SK-N-MC (cell line): ENCODE measurements around the gene CCDC68.

ENCODE experiments used
- DNase-seq: peaks from one replicate; pipeline ENCODE4 v3.0.0-alpha.2; 2011; ENCODE audit warnings: low read depth, low spot score
- H3K27ac ChIP-seq: fragments of 200-600 bp; sonication (generic); 2 replicates; pipeline ENCODE4 v1.5.1; 2016; ENCODE audit warnings: mixed run types
- H3K36me3 ChIP-seq: fragments of 200-600 bp; sonication (generic); 2 replicates; pipeline ENCODE4 v1.6.1; 2017; ENCODE audit warnings: antibody characterized with exemption, low read length, mixed read lengths; ENCODE audit not compliant: insufficient read depth
- H3K4me3 ChIP-seq: fragments of 200-600 bp; sonication (generic); 2 replicates; pipeline ENCODE4 v1.5.1; 2016
- H3K9ac ChIP-seq: fragments of 200-600 bp; sonication (generic); 2 replicates; pipeline ENCODE4 v1.8.0; 2017; ENCODE audit warnings: mixed run types, mixed read lengths; ENCODE audit not compliant: insufficient read length
- H3K9me3 ChIP-seq: fragments of 200-600 bp; sonication (generic); 2 replicates; pipeline ENCODE4 v1.6.1; 2017; ENCODE audit warnings: low read depth, mild to moderate bottlenecking, antibody characterized with exemption, low read length, moderate library complexity, mixed read lengths
- EZH2 ChIP-seq: fragments of 200-600 bp; sonication (generic); IDR thresholded peaks from one replicate; pipeline ENCODE4 v1.6.1; 2017; ENCODE audit warnings: antibody characterized with exemption
- FOXP2 ChIP-seq: optimal IDR thresholded peaks from 2 replicates; pipeline ENCODE3; 2011; ENCODE audit warnings: mild to moderate bottlenecking, moderate library complexity; ENCODE audit not compliant: insufficient read depth; ENCODE audit errors: extremely low read length, control extremely low read depth
- POLR2AphosphoS5 ChIP-seq: IDR thresholded peaks from 2 replicates; pipeline ENCODE4 v1.6.1; 2012; ENCODE audit warnings: mild to moderate bottlenecking, low read depth, low read length, borderline replicate concordance

Gene CCDC68

DNA sequence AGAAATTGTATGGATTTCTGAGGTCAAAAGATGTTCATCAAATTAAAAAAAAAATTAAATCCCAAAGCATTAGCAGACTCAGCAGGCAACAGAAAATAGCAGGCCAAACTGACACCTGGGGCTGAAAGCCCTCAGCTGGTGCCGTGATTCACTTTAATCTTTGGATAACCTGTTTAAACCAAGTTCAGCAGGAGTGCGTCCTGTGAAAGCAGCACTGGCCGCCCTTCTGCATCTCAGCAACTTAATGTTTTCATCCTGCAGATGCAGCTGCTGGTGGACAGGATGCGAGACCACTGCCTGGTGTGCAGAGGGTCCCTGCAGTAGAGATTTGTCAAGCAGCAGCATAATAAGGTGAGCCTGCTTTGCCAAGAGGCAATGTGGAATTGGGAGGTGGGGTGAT is 41.2 kb downstream of the CCDC68 start:
- Histone ChIP-seq H3K36me3 (no peaks in the 10 kb centered on the region), H3K4me3 (no peak overlapping the region), H3K9me3 (no peaks in the 10 kb centered on the region), H3K9ac (no peak overlapping the region), H3K27ac (no peak overlapping the region)
- no peak for DNase-seq
- TF ChIP-seq FOXP2 (no peak), POLR2AphosphoS5 (no peak), EZH2 (no peak)

DNA sequence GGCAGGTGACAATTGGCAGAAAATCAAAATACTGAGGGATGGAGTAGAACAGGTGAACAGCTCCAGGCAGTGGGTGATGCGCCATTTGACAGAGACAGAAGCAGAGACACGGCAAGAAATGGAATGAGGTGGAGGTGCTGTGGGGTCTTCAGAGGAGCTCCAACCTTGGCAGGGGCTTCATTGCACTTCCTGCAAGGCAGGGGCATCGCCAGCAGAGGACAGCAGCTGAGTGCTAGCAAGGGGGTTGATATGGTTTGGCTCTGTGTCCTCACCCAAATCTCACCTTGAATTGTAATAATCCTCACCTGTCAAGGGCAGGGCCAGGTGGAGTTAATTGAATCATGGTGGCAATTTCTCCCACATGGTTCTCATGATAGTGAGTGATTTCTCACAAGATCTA is 42.8 kb downstream of the CCDC68 start:
- Histone ChIP-seq H3K9me3 (no peaks in the 10 kb centered on the region), H3K9ac (no peak overlapping the region), H3K27ac (no peak overlapping the region), H3K36me3 (no peaks in the 10 kb centered on the region), H3K4me3 (no peak overlapping the region)
- DNase-seq: no peak
- no peak for TF ChIP-seq EZH2
- no peak for TF ChIP-seq POLR2AphosphoS5
- no peak for TF ChIP-seq FOXP2

DNA sequence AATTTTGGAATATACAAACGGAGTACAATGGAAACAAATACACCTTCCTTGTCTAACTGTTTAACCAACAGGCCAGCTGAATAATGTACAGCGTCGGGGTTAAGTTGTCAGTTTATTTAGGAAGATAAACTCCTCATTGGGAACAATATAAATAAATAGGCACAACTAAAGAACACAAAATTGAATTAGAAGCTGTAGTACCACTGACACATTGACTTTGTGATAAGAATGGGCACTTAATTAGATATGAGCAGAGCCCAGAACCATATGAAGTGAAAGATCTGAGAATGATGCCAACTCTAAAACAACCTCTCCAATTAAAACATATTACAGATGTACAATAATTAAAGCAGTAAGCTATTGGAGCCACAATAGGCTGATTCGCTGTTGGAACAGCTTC is 44.4 kb downstream of the CCDC68 start:
- no peaks in the 10 kb centered on the region for H3K9me3 ChIP-seq
- no peak for DNase-seq

DNA sequence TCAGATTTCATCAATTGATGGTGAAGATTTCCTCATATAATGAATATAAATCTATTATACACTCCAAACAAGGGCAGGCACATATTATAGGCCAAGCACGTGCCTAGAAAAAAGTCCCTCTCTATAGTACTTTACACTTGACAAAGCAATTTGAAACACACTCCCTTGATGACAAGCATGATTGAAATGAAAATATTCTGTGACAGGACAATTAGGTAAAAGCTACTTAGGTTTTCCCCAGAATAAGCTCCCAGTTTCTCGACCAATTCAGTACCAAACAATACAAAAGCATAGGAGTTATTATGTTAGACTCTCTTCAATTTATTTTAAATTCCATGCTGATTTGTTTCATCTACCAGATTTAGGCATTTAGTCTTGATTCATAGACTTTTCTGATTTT is 47.7 kb downstream of the CCDC68 start:
- Histone ChIP-seq H3K9me3 (no peaks in the 10 kb centered on the region), H3K4me3 (no peak overlapping the region), H3K36me3 (no peaks in the 10 kb centered on the region), H3K9ac (no peak overlapping the region), H3K27ac (no peak overlapping the region)
- no peak for TF ChIP-seq FOXP2
- no peak for TF ChIP-seq EZH2
- no peak for TF ChIP-seq POLR2AphosphoS5
- DNase-seq: no peak

More for the DNA sequence above, 44.4 kb downstream of the CCDC68 start:
- Histone ChIP-seq H3K36me3 (no peaks in the 10 kb centered on the region), H3K9ac (no peak overlapping the region), H3K4me3 (no peak overlapping the region), H3K27ac (no peak overlapping the region)
- TF ChIP-seq EZH2 (no peak), POLR2AphosphoS5 (no peak), FOXP2 (no peak)

DNA sequence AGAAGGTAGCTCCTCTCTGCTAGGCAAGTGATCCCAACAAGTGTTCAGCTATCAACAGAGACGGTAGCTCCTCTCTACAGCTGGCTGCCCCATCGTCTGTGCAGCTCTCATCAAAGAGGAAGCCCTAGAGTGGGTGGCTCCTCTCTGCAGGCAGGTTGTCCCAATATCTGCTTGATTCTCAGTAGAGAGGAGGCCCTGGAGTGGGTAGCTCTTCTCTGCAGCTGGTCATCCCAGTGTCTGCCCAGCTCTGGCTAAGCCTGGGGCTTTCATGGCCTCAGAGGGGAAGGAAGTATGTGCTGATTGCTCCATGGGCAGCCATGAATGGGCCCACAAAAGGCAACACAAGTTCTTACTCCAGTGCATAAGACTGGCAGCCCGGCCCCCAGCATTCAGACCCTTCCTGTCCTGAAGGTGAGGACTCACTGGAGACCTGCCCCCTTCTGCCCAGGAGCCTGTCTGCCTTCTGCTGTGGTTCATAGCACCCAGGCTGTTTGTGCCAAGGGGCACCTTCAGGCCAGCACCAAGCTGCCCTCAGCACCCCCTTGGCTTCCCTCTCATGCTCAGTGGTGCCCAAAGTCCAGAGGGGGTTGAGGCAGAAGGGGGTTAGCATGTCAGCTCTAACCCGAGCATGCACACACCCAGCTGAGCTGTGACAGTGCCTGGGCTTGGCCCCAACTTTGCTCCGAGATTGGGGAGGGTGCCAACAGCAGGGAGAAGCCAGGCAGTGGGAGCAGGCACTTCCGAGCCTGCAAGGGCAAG is 48.9 kb downstream of the CCDC68 start:
- Histone ChIP-seq H3K9ac (no peak overlapping the region), H3K4me3 (no peak overlapping the region), H3K36me3 (no peaks in the 10 kb centered on the region), H3K27ac (no peak overlapping the region), H3K9me3 (no peaks in the 10 kb centered on the region)
- no peak for TF ChIP-seq POLR2AphosphoS5
- no peak for TF ChIP-seq EZH2
- no peak for TF ChIP-seq FOXP2
- no peak for DNase-seq

DNA sequence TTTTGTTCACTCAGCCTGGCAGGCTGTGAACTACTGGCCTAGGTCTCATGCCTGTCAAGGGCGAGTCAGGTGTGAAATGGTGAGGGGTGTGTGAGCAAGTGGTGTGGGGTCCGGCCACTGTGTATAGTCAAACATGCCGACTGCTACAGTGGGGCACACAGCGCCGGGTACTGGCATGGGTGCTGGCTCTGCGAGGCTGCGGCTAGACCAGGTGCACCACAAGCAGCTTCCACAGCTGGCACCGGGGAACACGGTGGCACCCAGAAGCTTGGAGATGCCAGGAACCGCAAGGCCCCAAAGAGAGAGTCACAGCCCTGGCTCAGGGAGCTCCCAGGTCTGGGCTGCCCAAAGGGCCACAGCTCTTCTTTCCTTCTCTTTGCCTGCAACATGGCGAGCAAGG is 49.7 kb downstream of the CCDC68 start:
- Histone ChIP-seq H3K4me3 (no peak overlapping the region), H3K27ac (no peak overlapping the region), H3K36me3 (no peaks in the 10 kb centered on the region), H3K9ac (no peak overlapping the region), H3K9me3 (no peaks in the 10 kb centered on the region)
- no peak for TF ChIP-seq FOXP2
- no peak for TF ChIP-seq POLR2AphosphoS5
- TF ChIP-seq EZH2: no peak
- no peak for DNase-seq

DNA sequence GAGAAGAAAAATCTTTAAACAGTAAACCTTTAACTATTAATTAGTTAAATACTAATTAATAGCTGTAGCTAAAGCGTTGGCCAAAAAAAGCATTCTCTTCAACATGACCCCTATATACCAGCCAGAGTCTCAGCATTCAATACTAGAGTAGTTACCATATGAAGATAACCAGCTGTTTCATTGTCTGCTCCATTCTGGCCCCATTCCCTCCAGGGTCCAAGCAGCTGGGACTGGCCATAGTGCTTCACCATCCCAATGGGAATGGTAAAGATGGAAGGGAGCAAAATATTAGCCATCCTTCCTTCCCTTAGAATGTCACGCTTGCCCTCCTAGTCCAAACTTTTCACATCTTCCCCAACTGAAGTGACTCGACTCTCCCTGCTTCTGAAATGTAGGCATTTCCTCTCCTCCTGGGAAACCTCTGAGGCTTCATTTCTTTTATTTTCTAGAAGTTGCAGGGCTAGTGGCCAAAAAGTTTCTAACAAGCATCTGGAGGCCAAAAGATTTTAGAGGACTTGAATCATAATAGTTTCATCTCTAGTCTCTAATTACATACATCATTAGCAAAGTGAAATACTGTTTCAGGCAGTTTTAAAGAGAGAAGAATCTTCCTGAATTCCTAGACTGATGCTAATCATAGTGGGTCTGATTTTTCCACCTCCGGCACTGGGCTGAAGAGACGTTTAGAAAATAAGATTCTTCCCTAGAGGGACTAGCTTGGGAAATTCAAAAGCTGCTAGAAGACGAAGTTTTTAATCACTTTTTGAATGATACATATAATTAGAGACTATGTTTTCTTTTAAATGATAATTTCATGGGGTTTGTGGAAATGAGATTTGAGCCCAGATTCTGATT is 52.7 kb downstream of the CCDC68 start:
- no peaks in the 10 kb centered on the region for H3K36me3 ChIP-seq
- no peak for DNase-seq

DNA sequence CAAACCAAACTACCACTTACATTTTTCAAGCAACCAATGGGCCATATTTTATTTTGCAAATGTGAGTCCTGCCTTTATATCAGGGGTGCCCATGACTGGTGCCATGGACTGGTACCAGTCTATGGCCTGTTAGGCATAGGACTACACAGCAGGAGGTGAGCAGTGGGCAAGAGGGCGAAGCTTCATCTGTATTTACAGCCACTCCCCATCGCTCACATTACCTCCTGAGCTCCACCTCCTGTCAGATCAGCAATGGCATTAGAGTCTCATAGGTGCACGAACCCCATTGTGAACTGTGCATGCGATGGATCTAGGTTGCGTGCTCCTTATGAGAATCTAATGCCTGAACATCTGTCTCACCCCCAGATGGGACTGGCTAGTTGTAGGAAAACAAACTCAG is 53.6 kb downstream of the CCDC68 start:
- DNase-seq: no peak
- Histone ChIP-seq H3K9ac (no peak overlapping the region), H3K4me3 (no peak overlapping the region), H3K36me3 (no peaks in the 10 kb centered on the region), H3K9me3 (no peaks in the 10 kb centered on the region), H3K27ac (no peak overlapping the region)
- TF ChIP-seq FOXP2 (no peak), POLR2AphosphoS5 (no peak), EZH2 (no peak)

More for the DNA sequence above, 52.7 kb downstream of the CCDC68 start:
- TF ChIP-seq FOXP2 (no peak), POLR2AphosphoS5 (no peak), EZH2 (no peak)
- Histone ChIP-seq H3K9me3 (no peaks in the 10 kb centered on the region), H3K4me3 (no peak overlapping the region), H3K27ac (no peak overlapping the region), H3K9ac (no peak overlapping the region)

DNA sequence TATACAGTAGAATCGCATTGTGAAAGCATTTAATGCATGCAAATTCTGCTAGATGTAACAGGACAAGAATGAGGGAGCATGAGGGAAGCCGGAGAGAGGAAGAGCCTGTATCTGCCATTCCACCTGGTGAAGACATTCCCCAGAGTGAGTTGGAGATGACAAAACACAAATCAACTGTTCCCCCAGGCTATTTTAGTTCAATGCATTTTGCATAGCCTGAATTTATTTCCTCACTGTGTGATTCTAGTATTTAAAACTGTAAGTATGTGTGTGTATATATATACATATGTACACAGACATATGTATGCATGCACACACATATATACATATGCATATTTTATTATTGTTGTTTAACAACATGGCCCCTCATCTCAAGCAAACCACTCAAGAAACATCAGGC is 54.7 kb downstream of the CCDC68 start:
- Histone ChIP-seq H3K9ac (no peak overlapping the region), H3K36me3 (no peaks in the 10 kb centered on the region), H3K9me3 (no peaks in the 10 kb centered on the region), H3K27ac (no peak overlapping the region), H3K4me3 (no peak overlapping the region)
- no peak for TF ChIP-seq POLR2AphosphoS5
- TF ChIP-seq FOXP2: no peak
- TF ChIP-seq EZH2: no peak
- DNase-seq: no peak
